WTC11 (cell line): ENCODE measurements around the gene NNAT. TPM values are rescaled to one million over a fixed set of nuclear protein-coding genes. Genes with fewer than 3 reads are reported as not detected.

Experiments
- ATAC-seq: fragments of 200-7000 bp; cut with Tn5 transposase; 2 replicates; pipeline ENCODE4 v1.10.0; 2021; ENCODE audit warnings: mild to moderate bottlenecking, moderate library complexity
- Bru-seq: library from RNA; stranded (reverse); fragments of 400-500 nt; gene quantifications from one replicate; lab custom pipeline; 2021; lab: Mats Ljungman, UMichigan
- CTCF ChIA-PET: fragments of 300-600 bp; sonication (Branson Sonifier 250); formaldehyde crosslinking; loops from one replicate; lab custom pipeline; 2021; ENCODE audit warnings: antibody characterized with exemption; lab: Charles Lee
- POLR2A ChIA-PET: fragments of 350-600 bp; sonication (Branson Sonifier 250); formaldehyde crosslinking; loops from one replicate; lab custom pipeline; 2021; ENCODE audit warnings: antibody characterized with exemption; lab: Charles Lee
- DNase-seq: peaks from one replicate; pipeline ENCODE4 v3.0.0; 2021; ENCODE audit warnings: low spot score
- H3K27ac Mint-ChIP-seq: 2 replicates; pipeline ENCODE4 v1.8.0; 2021; ENCODE audit warnings: mixed read lengths
- H3K27me3 Mint-ChIP-seq: 2 replicates; pipeline ENCODE4 v1.8.0; 2021; ENCODE audit warnings: low read depth, mild to moderate bottlenecking, moderate library complexity, mixed read lengths
- H3K36me3 Mint-ChIP-seq: 2 replicates; pipeline ENCODE4 v1.8.0; 2021; ENCODE audit warnings: mixed read lengths
- H3K4me1 Mint-ChIP-seq: 2 replicates; pipeline ENCODE4 v1.8.0; 2022; ENCODE audit warnings: mixed read lengths
- H3K4me3 Mint-ChIP-seq: 2 replicates; pipeline ENCODE4 v1.8.0; 2021; ENCODE audit warnings: mild to moderate bottlenecking, moderate library complexity, mixed read lengths
- H3K9me3 Mint-ChIP-seq: 2 replicates; pipeline ENCODE4 v1.8.0; 2021; ENCODE audit warnings: mixed read lengths
- CREM ChIP-seq: sonication (generic); formaldehyde crosslinking; IDR thresholded peaks from 2 replicates; pipeline ENCODE4 v1.8.1; 2022; ENCODE audit warnings: mild to moderate bottlenecking, missing genetic modification reagents, moderate library complexity
- FOXP1 ChIP-seq: sonication (generic); formaldehyde crosslinking; IDR thresholded peaks from 2 replicates; pipeline ENCODE4 v1.8.0; 2022; ENCODE audit warnings: missing genetic modification reagents, mild to moderate bottlenecking, moderate library complexity, borderline replicate concordance
- JUN ChIP-seq: sonication (generic); formaldehyde crosslinking; IDR thresholded peaks from 2 replicates; pipeline ENCODE4 v1.8.0; 2023; ENCODE audit warnings: mild to moderate bottlenecking, missing genetic modification reagents
- NFE2L1 ChIP-seq: sonication (generic); formaldehyde crosslinking; IDR thresholded peaks from 2 replicates; pipeline ENCODE4 v1.8.1; 2023; ENCODE audit warnings: missing genetic modification reagents
- SP1 ChIP-seq: sonication (generic); formaldehyde crosslinking; conservative IDR thresholded peaks from 2 replicates; pipeline ENCODE4 v1.8.1; 2022; ENCODE audit warnings: missing genetic modification reagents
- long read RNA-seq, 3 experiments: library from RNA in 1 of 3; library from capped mRNA in 1 of 3; library from polyadenylated mRNA in 1 of 3; unstranded in 2 of 3; stranded (forward) in 1 of 3; transcript quantifications; one replicate each; pipeline ENCODE4 v2.0.0, GENCODE V29; 2021
- total RNA-seq: library from RNA; stranded (reverse); gene quantifications from 3 replicates; pipeline ENCODE4 v1.2.3, GENCODE V29; 2021
- TF ChIP-seq, protein P1 (sequence below): sonication (generic); formaldehyde crosslinking; IDR thresholded peaks from 2 replicates; pipeline ENCODE4 v1.8.0; 2022; ENCODE audit warnings: mild to moderate bottlenecking, missing genetic modification reagents
- TF ChIP-seq, protein P2 (sequence below): fragments of 250-450 bp; sonication (Bioruptor Pico); IDR thresholded peaks from 2 replicates; pipeline ENCODE4 v1.8.0; 2021; ENCODE audit warnings: mild to moderate bottlenecking
- TF ChIP-seq, protein P3 (sequence below): sonication (generic); formaldehyde crosslinking; IDR thresholded peaks from 2 replicates; pipeline ENCODE4 v1.8.0; 2022; ENCODE audit warnings: mild to moderate bottlenecking, missing genetic modification reagents
- TF ChIP-seq, protein P4 (sequence below): sonication (generic); formaldehyde crosslinking; IDR thresholded peaks from 2 replicates; pipeline ENCODE4 v1.8.1; 2022; ENCODE audit warnings: low read depth, mild to moderate bottlenecking, moderate library complexity, missing genetic modification reagents, borderline replicate concordance
- TF ChIP-seq, protein P5 (sequence below): fragments of 250-450 bp; sonication (Bioruptor Pico); IDR thresholded peaks from 2 replicates; pipeline ENCODE4 v1.9.0; 2021; ENCODE audit warnings: mild to moderate bottlenecking, borderline replicate concordance
- TF ChIP-seq, protein P6 (sequence below): sonication (generic); formaldehyde crosslinking; IDR thresholded peaks from 2 replicates; pipeline ENCODE4 v1.8.1; 2023; ENCODE audit warnings: mild to moderate bottlenecking, missing genetic modification reagents
- TF ChIP-seq, protein P7 (sequence below): sonication (generic); formaldehyde crosslinking; IDR thresholded peaks from 2 replicates; pipeline ENCODE4 v1.8.1; 2022; ENCODE audit warnings: missing genetic modification reagents, borderline replicate concordance
- TF ChIP-seq, protein P8 (sequence below): sonication (generic); formaldehyde crosslinking; IDR thresholded peaks from 2 replicates; pipeline ENCODE4 v1.8.1; 2023; ENCODE audit warnings: mild to moderate bottlenecking, moderate library complexity, missing genetic modification reagents

Gene NNAT, protein sequence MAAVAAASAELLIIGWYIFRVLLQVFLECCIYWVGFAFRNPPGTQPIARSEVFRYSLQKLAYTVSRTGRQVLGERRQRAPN
- total RNA-seq (59.8 to 90.0 TPM (median 61.1 TPM) in 3 replicates), Bru-seq, nascent RNA (percentile 82 among the genes with signal in this experiment)
- long read RNA-seq, experiment 1, transcript NNAT-201 (3 exons, 1,297 nt), result major isoform, 98 of 162 reads
- long read RNA-seq, experiment 1, transcript NNAT-202 (2 exons, 1,222 nt), result minor isoform, 46 of 162 reads
- long read RNA-seq, experiment 1, transcript NNAT-204 (3 exons, 895 nt), result minor isoform, 10 of 162 reads
- long read RNA-seq, experiment 1, partial matches to known transcripts, result 6 of 162 reads
- long read RNA-seq, experiment 1, other reads (novel, unspliced or antisense), result 2 of 162 reads
- long read RNA-seq, experiment 2, transcript NNAT-202 (2 exons, 1,222 nt), result minor isoform, 29 of 142 reads
- long read RNA-seq, experiment 2, transcript NNAT-201 (3 exons, 1,297 nt), result major isoform, 77 of 142 reads
- long read RNA-seq, experiment 2, partial matches to known transcripts, result 34 of 142 reads
- long read RNA-seq, experiment 2, other reads (novel, unspliced or antisense), result 0 of 142 reads
- long read RNA-seq, experiment 3, transcript NNAT-204 (3 exons, 895 nt), result minor isoform, 5 of 77 reads
- long read RNA-seq, experiment 3, transcript NNAT-201 (3 exons, 1,297 nt), result major isoform, 49 of 77 reads
- long read RNA-seq, experiment 3, transcript NNAT-202 (2 exons, 1,222 nt), result minor isoform, 20 of 77 reads
- long read RNA-seq, experiment 3, partial matches to known transcripts, result 1 of 77 reads
- long read RNA-seq, experiment 3, other reads (novel, unspliced or antisense), result 1 of 77 reads

DNA sequence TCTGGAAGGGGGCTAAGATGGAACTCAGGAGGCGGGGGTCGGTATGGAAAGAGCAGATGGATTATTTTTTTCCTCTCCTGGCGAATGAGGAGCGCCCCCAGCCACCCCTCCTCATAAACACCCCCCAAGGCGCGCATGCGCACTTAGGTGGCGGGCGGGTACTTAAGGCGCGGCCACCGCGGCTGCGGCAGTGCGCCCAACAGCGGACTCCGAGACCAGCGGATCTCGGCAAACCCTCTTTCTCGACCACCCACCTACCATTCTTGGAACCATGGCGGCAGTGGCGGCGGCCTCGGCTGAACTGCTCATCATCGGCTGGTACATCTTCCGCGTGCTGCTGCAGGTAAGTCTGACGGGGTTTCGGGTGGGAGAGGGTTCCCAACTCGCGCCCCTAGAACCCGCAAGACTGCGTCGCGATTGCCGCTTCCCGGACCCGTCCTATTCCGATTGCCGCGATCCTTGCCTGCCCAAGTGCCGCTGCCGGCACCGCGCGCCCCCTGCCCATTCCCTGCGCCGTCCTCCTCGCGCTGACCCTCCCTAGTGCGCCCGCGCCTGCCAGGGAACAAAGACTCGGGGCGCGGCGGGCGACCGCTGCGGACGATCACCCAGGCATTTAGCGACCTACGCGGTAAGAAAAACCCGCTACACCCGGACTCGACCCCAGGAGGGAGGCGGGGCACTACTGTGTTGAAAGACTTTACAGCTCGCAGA lies at the start of gene NNAT:
Gene NNAT, plus strand, starts transcription at position 190 of the 711 bp plus-strand sequence. Its CDS starts 82 bp downstream, at position 272.
- POLR2A ChIA-PET, result interaction anchor here (1.0 kb wide), 1 partner anchor 125 kb away, joined by 4 read pairs; no protein-coding TSS in a partner anchor
- Mint-ChIP-seq H3K36me3 (peaks cover 26% of the 10 kb centered on the region), H3K27me3 (no peaks in the 10 kb centered on the region; the same call in 1 of the 2 replicates), H3K4me3 (peak within 1 kb of the TSS; percentile 75), H3K27ac (peak within 1 kb of the TSS; percentile 73), H3K9me3 (no peaks in the 10 kb centered on the region), H3K4me1 (peaks cover 89% of the 10 kb centered on the region)
- DNase-seq (peak; percentile 73), ATAC-seq (peak; percentile 6)
- CTCF ChIA-PET, result interaction anchor here (0.6 to 2.0 kb wide), 4 partner anchors 42 to 125 kb away, joined by 3 to 15 read pairs (median 7); no protein-coding TSS in a partner anchor
- peak; percentile 63; the same call in 1 of the 2 replicates for TF ChIP-seq FOXP1 (CRISPR knock-in tag)
- TF ChIP-seq, protein P1, sequence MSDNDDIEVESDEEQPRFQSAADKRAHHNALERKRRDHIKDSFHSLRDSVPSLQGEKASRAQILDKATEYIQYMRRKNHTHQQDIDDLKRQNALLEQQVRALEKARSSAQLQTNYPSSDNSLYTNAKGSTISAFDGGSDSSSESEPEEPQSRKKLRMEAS, result peak; percentile 55; the same call in 1 of the 2 replicates
- TF ChIP-seq, protein P2, sequence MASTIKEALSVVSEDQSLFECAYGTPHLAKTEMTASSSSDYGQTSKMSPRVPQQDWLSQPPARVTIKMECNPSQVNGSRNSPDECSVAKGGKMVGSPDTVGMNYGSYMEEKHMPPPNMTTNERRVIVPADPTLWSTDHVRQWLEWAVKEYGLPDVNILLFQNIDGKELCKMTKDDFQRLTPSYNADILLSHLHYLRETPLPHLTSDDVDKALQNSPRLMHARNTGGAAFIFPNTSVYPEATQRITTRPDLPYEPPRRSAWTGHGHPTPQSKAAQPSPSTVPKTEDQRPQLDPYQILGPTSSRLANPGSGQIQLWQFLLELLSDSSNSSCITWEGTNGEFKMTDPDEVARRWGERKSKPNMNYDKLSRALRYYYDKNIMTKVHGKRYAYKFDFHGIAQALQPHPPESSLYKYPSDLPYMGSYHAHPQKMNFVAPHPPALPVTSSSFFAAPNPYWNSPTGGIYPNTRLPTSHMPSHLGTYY, result no peak
- TF ChIP-seq JUN (CRISPR knock-in tag), result 0 out of 2 replicates have a peak, but pooled peaks have one; percentile 37
- TF ChIP-seq, protein P3, sequence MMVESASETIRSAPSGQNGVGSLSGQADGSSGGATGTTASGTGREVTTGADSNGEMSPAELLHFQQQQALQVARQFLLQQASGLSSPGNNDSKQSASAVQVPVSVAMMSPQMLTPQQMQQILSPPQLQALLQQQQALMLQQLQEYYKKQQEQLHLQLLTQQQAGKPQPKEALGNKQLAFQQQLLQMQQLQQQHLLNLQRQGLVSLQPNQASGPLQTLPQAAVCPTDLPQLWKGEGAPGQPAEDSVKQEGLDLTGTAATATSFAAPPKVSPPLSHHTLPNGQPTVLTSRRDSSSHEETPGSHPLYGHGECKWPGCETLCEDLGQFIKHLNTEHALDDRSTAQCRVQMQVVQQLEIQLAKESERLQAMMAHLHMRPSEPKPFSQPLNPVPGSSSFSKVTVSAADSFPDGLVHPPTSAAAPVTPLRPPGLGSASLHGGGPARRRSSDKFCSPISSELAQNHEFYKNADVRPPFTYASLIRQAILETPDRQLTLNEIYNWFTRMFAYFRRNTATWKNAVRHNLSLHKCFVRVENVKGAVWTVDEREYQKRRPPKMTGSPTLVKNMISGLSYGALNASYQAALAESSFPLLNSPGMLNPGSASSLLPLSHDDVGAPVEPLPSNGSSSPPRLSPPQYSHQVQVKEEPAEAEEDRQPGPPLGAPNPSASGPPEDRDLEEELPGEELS (CRISPR knock-in tag), result peak; percentile 63; the same call in 1 of the 2 replicates
- TF ChIP-seq, protein P4, sequence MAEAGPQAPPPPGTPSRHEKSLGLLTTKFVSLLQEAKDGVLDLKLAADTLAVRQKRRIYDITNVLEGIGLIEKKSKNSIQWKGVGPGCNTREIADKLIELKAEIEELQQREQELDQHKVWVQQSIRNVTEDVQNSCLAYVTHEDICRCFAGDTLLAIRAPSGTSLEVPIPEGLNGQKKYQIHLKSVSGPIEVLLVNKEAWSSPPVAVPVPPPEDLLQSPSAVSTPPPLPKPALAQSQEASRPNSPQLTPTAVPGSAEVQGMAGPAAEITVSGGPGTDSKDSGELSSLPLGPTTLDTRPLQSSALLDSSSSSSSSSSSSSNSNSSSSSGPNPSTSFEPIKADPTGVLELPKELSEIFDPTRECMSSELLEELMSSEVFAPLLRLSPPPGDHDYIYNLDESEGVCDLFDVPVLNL (CRISPR knock-in tag), result 0 out of 2 replicates have a peak, but pooled peaks have one; percentile 25
- TF ChIP-seq, protein P5, sequence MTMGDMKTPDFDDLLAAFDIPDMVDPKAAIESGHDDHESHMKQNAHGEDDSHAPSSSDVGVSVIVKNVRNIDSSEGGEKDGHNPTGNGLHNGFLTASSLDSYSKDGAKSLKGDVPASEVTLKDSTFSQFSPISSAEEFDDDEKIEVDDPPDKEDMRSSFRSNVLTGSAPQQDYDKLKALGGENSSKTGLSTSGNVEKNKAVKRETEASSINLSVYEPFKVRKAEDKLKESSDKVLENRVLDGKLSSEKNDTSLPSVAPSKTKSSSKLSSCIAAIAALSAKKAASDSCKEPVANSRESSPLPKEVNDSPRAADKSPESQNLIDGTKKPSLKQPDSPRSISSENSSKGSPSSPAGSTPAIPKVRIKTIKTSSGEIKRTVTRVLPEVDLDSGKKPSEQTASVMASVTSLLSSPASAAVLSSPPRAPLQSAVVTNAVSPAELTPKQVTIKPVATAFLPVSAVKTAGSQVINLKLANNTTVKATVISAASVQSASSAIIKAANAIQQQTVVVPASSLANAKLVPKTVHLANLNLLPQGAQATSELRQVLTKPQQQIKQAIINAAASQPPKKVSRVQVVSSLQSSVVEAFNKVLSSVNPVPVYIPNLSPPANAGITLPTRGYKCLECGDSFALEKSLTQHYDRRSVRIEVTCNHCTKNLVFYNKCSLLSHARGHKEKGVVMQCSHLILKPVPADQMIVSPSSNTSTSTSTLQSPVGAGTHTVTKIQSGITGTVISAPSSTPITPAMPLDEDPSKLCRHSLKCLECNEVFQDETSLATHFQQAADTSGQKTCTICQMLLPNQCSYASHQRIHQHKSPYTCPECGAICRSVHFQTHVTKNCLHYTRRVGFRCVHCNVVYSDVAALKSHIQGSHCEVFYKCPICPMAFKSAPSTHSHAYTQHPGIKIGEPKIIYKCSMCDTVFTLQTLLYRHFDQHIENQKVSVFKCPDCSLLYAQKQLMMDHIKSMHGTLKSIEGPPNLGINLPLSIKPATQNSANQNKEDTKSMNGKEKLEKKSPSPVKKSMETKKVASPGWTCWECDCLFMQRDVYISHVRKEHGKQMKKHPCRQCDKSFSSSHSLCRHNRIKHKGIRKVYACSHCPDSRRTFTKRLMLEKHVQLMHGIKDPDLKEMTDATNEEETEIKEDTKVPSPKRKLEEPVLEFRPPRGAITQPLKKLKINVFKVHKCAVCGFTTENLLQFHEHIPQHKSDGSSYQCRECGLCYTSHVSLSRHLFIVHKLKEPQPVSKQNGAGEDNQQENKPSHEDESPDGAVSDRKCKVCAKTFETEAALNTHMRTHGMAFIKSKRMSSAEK (CRISPR knock-in tag), result no peak
- TF ChIP-seq, protein P6, sequence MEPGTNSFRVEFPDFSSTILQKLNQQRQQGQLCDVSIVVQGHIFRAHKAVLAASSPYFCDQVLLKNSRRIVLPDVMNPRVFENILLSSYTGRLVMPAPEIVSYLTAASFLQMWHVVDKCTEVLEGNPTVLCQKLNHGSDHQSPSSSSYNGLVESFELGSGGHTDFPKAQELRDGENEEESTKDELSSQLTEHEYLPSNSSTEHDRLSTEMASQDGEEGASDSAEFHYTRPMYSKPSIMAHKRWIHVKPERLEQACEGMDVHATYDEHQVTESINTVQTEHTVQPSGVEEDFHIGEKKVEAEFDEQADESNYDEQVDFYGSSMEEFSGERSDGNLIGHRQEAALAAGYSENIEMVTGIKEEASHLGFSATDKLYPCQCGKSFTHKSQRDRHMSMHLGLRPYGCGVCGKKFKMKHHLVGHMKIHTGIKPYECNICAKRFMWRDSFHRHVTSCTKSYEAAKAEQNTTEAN (CRISPR knock-in tag), result peak; percentile 76; the same call in 1 of the 2 replicates
- no peak for TF ChIP-seq CREM
- TF ChIP-seq SP1 (CRISPR knock-in tag), result no peak
- TF ChIP-seq NFE2L1, result peak; percentile 76
- TF ChIP-seq, protein P7, sequence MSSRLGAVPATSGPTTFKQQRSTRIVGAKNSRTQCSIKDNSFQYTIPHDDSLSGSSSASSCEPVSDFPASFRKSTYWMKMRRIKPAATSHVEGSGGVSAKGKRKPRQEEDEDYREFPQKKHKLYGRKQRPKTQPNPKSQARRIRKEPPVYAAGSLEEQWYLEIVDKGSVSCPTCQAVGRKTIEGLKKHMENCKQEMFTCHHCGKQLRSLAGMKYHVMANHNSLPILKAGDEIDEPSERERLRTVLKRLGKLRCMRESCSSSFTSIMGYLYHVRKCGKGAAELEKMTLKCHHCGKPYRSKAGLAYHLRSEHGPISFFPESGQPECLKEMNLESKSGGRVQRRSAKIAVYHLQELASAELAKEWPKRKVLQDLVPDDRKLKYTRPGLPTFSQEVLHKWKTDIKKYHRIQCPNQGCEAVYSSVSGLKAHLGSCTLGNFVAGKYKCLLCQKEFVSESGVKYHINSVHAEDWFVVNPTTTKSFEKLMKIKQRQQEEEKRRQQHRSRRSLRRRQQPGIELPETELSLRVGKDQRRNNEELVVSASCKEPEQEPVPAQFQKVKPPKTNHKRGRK (CRISPR knock-in tag), result 0 out of 2 replicates have a peak, but pooled peaks have one; percentile 49
- TF ChIP-seq, protein P8, sequence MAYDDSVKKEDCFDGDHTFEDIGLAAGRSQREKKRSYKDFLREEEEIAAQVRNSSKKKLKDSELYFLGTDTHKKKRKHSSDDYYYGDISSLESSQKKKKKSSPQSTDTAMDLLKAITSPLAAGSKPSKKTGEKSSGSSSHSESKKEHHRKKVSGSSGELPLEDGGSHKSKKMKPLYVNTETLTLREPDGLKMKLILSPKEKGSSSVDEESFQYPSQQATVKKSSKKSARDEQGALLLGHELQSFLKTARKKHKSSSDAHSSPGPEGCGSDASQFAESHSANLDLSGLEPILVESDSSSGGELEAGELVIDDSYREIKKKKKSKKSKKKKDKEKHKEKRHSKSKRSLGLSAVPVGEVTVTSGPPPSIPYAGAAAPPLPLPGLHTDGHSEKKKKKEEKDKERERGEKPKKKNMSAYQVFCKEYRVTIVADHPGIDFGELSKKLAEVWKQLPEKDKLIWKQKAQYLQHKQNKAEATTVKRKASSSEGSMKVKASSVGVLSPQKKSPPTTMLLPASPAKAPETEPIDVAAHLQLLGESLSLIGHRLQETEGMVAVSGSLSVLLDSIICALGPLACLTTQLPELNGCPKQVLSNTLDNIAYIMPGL (CRISPR knock-in tag), result peak; percentile 25; the same call in 1 of the 2 replicates
